ENCODE data around the gene PFKFB3. TPM values are rescaled to one million over a fixed set of nuclear protein-coding genes. Genes with fewer than 3 reads are reported as not detected.

Gene PFKFB3
- total RNA-seq, 1 donor from 2014 or later, result 28.8 TPM

DNA sequence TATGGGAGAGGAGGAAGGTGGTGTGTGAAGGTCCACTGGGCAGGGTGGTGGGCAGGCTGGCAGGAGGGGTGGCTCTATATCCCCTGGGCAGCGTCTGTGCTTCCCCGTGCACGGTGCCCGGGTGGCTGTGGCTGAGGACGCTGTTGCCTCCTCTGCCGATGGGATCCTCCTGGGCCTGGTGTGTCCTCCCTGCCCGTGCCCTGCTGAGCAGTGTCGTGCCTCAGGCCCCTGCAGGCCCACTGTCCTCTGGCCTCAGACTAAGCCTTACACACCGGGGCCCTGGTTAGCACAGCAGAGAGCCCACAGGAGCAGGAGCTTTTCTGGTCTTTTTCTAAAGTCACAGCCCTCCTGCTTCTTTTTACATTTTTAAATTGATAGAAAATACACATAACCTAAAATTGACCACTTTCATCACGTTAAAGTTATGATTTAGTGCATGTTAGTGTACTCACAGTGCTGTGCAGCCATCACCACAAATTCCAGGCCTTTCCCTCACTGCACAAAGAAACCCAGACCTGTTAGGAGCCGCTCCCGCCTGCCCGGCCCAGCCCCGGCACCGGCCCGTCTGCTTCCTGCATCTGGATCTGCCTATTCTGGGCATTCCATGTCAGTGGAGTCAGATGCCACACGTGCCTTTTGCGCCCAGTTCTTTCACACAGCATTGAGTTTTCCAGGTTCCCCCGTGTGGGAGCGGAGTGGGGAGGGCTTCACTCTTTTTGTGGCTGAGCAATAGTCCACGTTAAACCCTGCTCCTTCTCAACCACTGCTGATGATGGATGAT is 19.4 kb downstream of the PFKFB3 start:
- Histone ChIP-seq H3F3A (ENCODE audit: low read depth) (peaks cover 22% of the 10 kb centered on the region), H3K4me2 (no peak overlapping the region), H2AFZ (replicated peaks) (no peak overlapping the region), H3K9me3 (ENCODE audit: low read depth) (no peaks in the 10 kb centered on the region), H3K4me1 (peaks cover 21% of the 10 kb centered on the region), H4K20me1 (ENCODE audit: low read depth) (peaks cover 97% of the 10 kb centered on the region), H3K9ac (no peak overlapping the region), H3K4me3 (no peak overlapping the region), H3K27me3 (no peaks in the 10 kb centered on the region), H3K27ac (no peak overlapping the region), H3K79me2 (ENCODE audit: low read depth) (no peaks in the 10 kb centered on the region), H3K36me3 (peaks cover 7% of the 10 kb centered on the region)
- Mint-ChIP-seq H3K4me1 (peaks cover 28% of the 10 kb centered on the region), H3K27me3 (ENCODE audit: insufficient read depth, low read depth) (peaks cover 4% of the 10 kb centered on the region), H3K9me3 (no peaks in the 10 kb centered on the region), H3K4me3 (no peak overlapping the region), H3K27ac (no peak overlapping the region), H3K36me3 (peaks cover 47% of the 10 kb centered on the region)
- DNase-seq (ENCODE audit: low spot score), result no peak
- TF ChIP-seq EZH2phosphoT487 (IDR thresholded peaks at IDR 0.05) (no peak), EZH2 (IDR thresholded peaks at IDR 0.05) (no peak), CTCF (IDR thresholded peaks at IDR 0.05) (no peak)

DNA sequence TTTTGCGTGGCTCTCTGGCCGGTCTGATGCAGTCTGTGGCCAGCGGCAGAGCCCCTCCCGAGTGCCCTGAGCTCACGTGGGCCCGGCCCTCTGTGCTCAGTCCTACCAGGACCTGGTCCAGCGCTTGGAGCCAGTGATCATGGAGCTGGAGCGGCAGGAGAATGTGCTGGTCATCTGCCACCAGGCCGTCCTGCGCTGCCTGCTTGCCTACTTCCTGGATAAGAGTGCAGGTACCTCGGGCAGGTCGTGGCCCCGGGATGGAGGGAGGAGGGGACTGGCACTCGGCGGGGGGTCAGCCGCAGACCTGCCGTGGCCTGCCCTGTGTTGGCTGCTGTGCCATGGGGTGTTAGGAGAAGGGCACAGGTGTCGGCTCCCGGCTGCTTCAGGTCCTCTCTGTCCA is 20.0 kb downstream of the PFKFB3 start:
- peaks cover 4% of the 10 kb centered on the region for H3K27me3 Mint-ChIP-seq (ENCODE audit: insufficient read depth, low read depth)
- no peak for TF ChIP-seq EZH2 (IDR thresholded peaks at IDR 0.05)
- no peak for TF ChIP-seq EZH2phosphoT487 (IDR thresholded peaks at IDR 0.05)
- no peak for TF ChIP-seq CTCF (IDR thresholded peaks at IDR 0.05)
- peaks cover 47% of the 10 kb centered on the region for H3K36me3 Mint-ChIP-seq
- H3K36me3 ChIP-seq, result peaks cover 7% of the 10 kb centered on the region
- H3K9ac ChIP-seq, result no peak overlapping the region
- H3K9me3 Mint-ChIP-seq, result no peaks in the 10 kb centered on the region
- H3K27me3 ChIP-seq, result no peaks in the 10 kb centered on the region
- H3K27ac ChIP-seq, result no peak overlapping the region
- peaks cover 25% of the 10 kb centered on the region for H3K4me1 Mint-ChIP-seq
- no peak overlapping the region for H3K4me3 ChIP-seq
- no peaks in the 10 kb centered on the region for H3K9me3 ChIP-seq (ENCODE audit: low read depth)
- no peak overlapping the region for H3K27ac Mint-ChIP-seq
- H3K4me1 ChIP-seq, result peaks cover 19% of the 10 kb centered on the region
- DNase-seq (ENCODE audit: low spot score), result no peak
- H3K4me2 ChIP-seq, result no peak overlapping the region
- no peak overlapping the region for H3K4me3 Mint-ChIP-seq
- H2AFZ ChIP-seq (replicated peaks), result no peak overlapping the region
- H4K20me1 ChIP-seq (ENCODE audit: low read depth), result peaks cover 97% of the 10 kb centered on the region
- H3F3A ChIP-seq (ENCODE audit: low read depth), result peaks cover 19% of the 10 kb centered on the region
- no peaks in the 10 kb centered on the region for H3K79me2 ChIP-seq (ENCODE audit: low read depth)

DNA sequence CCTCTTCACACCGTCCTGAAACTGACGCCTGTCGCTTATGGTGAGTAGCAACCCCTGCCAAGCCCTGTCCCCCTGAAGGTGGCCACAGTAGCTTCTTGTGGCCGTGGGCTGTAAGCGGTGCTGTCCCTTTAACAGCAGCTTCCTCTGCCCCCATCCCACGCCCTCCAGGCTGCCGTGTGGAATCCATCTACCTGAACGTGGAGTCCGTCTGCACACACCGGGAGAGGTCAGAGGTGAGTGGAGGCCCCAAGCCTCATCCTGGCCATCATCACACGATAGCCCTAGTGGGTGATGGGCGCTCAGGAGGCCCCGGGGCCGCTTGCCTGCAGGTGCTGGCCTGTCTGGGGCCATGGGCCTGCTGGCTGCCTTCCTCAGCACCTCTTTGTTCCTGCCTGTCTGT is 21.2 kb downstream of the PFKFB3 start:
- peaks cover 11% of the 10 kb centered on the region for H3K4me1 ChIP-seq
- H3K27ac ChIP-seq, result no peak overlapping the region
- no peak overlapping the region for H2AFZ ChIP-seq (replicated peaks)
- no peak overlapping the region for H3K9ac ChIP-seq
- DNase-seq (ENCODE audit: low spot score), result no peak
- no peaks in the 10 kb centered on the region for H3K9me3 Mint-ChIP-seq
- H4K20me1 ChIP-seq (ENCODE audit: low read depth), result peaks cover 97% of the 10 kb centered on the region
- no peak overlapping the region for H3K4me3 Mint-ChIP-seq
- peaks cover 4% of the 10 kb centered on the region for H3K27me3 Mint-ChIP-seq (ENCODE audit: insufficient read depth, low read depth)
- peaks cover 7% of the 10 kb centered on the region for H3F3A ChIP-seq (ENCODE audit: low read depth)
- H3K36me3 Mint-ChIP-seq, result peaks cover 45% of the 10 kb centered on the region
- no peaks in the 10 kb centered on the region for H3K9me3 ChIP-seq (ENCODE audit: low read depth)
- no peaks in the 10 kb centered on the region for H3K27me3 ChIP-seq
- no peak overlapping the region for H3K4me2 ChIP-seq
- peaks cover 4% of the 10 kb centered on the region for H3K36me3 ChIP-seq
- peak overlapping the region; percentile 33 for H3K27ac Mint-ChIP-seq
- no peak overlapping the region for H3K4me3 ChIP-seq
- no peaks in the 10 kb centered on the region for H3K79me2 ChIP-seq (ENCODE audit: low read depth)
- peaks cover 17% of the 10 kb centered on the region for H3K4me1 Mint-ChIP-seq
- TF ChIP-seq CTCF (IDR thresholded peaks at IDR 0.05) (no peak), EZH2 (IDR thresholded peaks at IDR 0.05) (no peak), EZH2phosphoT487 (IDR thresholded peaks at IDR 0.05) (no peak)

Measured in neural progenitor cell (in vitro differentiated cells).